Measurements from ENCODE around the gene EXOC4. TPM values are rescaled to one million over a fixed set of nuclear protein-coding genes. Genes with fewer than 3 reads are reported as not detected.

The EXOC4 gene
- total RNA-seq, 1 experiment from 2014 or later, result 66.2 TPM

DNA sequence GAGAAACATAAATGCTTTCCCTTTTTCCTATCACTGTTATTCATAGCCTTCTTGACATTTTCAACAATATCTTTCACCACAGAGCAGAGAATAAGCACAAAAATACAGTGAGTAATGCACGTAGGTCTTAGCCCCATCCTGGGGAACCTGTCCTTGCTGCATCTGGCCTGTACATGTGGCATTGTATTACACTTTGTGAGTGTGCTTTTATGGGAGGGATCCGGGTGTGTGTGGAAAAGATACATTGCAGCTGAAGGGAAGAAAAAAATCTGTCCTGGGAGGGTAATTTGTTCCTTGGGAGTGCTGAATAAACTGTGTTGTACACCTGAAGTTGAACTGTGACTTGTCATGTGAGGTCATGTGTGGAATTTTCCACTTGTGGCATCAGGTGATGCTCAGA, 451.6 kb downstream of the EXOC4 start:
- Mint-ChIP-seq H3K27me3 (ENCODE audit: insufficient read depth, unreplicated experiment) (no peaks in the 10 kb centered on the region), H3K4me1 (ENCODE audit: low read depth, unreplicated experiment) (no peaks in the 10 kb centered on the region), H3K4me3 (ENCODE audit: unreplicated experiment) (no peak overlapping the region), H3K36me3 (ENCODE audit: insufficient read depth, unreplicated experiment) (no peaks in the 10 kb centered on the region), H3K9me3 (ENCODE audit: unreplicated experiment) (no peaks in the 10 kb centered on the region), H3K27ac (ENCODE audit: unreplicated experiment) (no peak overlapping the region)
- TF ChIP-seq, protein P1, sequence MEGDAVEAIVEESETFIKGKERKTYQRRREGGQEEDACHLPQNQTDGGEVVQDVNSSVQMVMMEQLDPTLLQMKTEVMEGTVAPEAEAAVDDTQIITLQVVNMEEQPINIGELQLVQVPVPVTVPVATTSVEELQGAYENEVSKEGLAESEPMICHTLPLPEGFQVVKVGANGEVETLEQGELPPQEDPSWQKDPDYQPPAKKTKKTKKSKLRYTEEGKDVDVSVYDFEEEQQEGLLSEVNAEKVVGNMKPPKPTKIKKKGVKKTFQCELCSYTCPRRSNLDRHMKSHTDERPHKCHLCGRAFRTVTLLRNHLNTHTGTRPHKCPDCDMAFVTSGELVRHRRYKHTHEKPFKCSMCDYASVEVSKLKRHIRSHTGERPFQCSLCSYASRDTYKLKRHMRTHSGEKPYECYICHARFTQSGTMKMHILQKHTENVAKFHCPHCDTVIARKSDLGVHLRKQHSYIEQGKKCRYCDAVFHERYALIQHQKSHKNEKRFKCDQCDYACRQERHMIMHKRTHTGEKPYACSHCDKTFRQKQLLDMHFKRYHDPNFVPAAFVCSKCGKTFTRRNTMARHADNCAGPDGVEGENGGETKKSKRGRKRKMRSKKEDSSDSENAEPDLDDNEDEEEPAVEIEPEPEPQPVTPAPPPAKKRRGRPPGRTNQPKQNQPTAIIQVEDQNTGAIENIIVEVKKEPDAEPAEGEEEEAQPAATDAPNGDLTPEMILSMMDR (IDR thresholded peaks at IDR 0.05; ENCODE audit: insufficient read depth in 1 of 2, low read depth in 1 of 2, low read length in 1 of 2, severe bottlenecking in 1 of 2, unreplicated experiment in 1 of 2), result no peak
- Histone ChIP-seq H3K27me3 (replicated peaks; ENCODE audit: control insufficient read depth, insufficient read depth, low read length) (no peaks in the 10 kb centered on the region), H3K36me3 (ENCODE audit: control insufficient read depth, insufficient read depth, low read length) (no peaks in the 10 kb centered on the region), H3K9me3 (no peaks in the 10 kb centered on the region), H3K4me1 (no peaks in the 10 kb centered on the region), H3K4me3 (ENCODE audit: low read depth, low read length) (no peak overlapping the region)
- POLR2A ChIA-PET, result no interaction called here
- DNase-seq, result no peak
- intact Hi-C loops (cut with micrococcal nuclease; ENCODE audit: unreplicated experiment), result no loop called here
- BruUV-seq (replicated peaks), result no TSS peak
- CTCF ChIA-PET, result no interaction called here

DNA sequence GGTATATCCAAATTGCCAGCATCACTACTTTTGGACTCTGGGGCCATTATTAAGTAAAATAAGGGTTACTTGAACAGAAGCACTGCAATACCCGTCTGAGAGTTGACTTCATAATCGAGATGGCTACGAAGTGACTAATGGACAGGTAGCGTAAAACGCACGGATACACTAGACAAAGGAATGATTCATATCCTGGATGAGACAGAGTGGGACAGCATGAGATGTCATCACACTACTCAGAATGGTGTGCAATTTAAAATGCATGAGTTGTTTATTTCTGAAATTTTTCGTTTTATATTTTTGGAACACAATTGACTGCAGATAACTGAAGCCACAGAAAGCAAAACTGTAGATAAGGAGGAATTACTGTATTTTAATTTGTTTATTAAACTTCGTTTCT, 452.7 kb downstream of the EXOC4 start:
- H3K9me3 ChIP-seq, result no peaks in the 10 kb centered on the region
- Mint-ChIP-seq H3K9me3 (ENCODE audit: unreplicated experiment) (no peaks in the 10 kb centered on the region), H3K4me3 (ENCODE audit: unreplicated experiment) (no peak overlapping the region), H3K4me1 (ENCODE audit: low read depth, unreplicated experiment) (no peaks in the 10 kb centered on the region), H3K27ac (ENCODE audit: unreplicated experiment) (no peak overlapping the region), H3K27me3 (ENCODE audit: insufficient read depth, unreplicated experiment) (no peaks in the 10 kb centered on the region), H3K36me3 (ENCODE audit: insufficient read depth, unreplicated experiment) (no peaks in the 10 kb centered on the region)
- POLR2A ChIA-PET, result no interaction called here
- no peak for DNase-seq
- TF ChIP-seq, protein P1 (IDR thresholded peaks at IDR 0.05; ENCODE audit: insufficient read depth in 1 of 2, low read depth in 1 of 2, low read length in 1 of 2, severe bottlenecking in 1 of 2, unreplicated experiment in 1 of 2), result no peak
- no peaks in the 10 kb centered on the region for H3K36me3 ChIP-seq (ENCODE audit: control insufficient read depth, insufficient read depth, low read length)
- H3K4me1 ChIP-seq, result no peaks in the 10 kb centered on the region
- H3K27me3 ChIP-seq (replicated peaks; ENCODE audit: control insufficient read depth, insufficient read depth, low read length), result no peaks in the 10 kb centered on the region
- no TSS peak for BruUV-seq (replicated peaks)
- CTCF ChIA-PET, result no interaction called here
- intact Hi-C loops (cut with micrococcal nuclease; ENCODE audit: unreplicated experiment), result no loop called here
- no peak overlapping the region for H3K4me3 ChIP-seq (ENCODE audit: low read depth, low read length)

- Histone ChIP-seq H3K36me3 (ENCODE audit: control insufficient read depth, insufficient read depth, low read length) (no peaks in the 10 kb centered on the region), H3K4me3 (ENCODE audit: low read depth, low read length) (no peak overlapping the region), H3K27me3 (replicated peaks; ENCODE audit: control insufficient read depth, insufficient read depth, low read length) (no peaks in the 10 kb centered on the region), H3K4me1 (no peaks in the 10 kb centered on the region), H3K9me3 (no peaks in the 10 kb centered on the region)
- no peak for DNase-seq
- Mint-ChIP-seq H3K27me3 (ENCODE audit: insufficient read depth, unreplicated experiment) (no peaks in the 10 kb centered on the region), H3K9me3 (ENCODE audit: unreplicated experiment) (no peaks in the 10 kb centered on the region), H3K36me3 (ENCODE audit: insufficient read depth, unreplicated experiment) (no peaks in the 10 kb centered on the region), H3K4me3 (ENCODE audit: unreplicated experiment) (no peak overlapping the region), H3K4me1 (ENCODE audit: low read depth, unreplicated experiment) (no peaks in the 10 kb centered on the region), H3K27ac (ENCODE audit: unreplicated experiment) (no peak overlapping the region)
- BruUV-seq (replicated peaks), result no TSS peak
- CTCF ChIA-PET, result no interaction called here
- intact Hi-C loops (cut with micrococcal nuclease; ENCODE audit: unreplicated experiment), result no loop called here
- TF ChIP-seq, protein P1 (IDR thresholded peaks at IDR 0.05; ENCODE audit: insufficient read depth in 1 of 2, low read depth in 1 of 2, low read length in 1 of 2, severe bottlenecking in 1 of 2, unreplicated experiment in 1 of 2), result no peak
- POLR2A ChIA-PET, result no interaction called here
Measured at GRCh38 chr7:133706016-133706415, 453.1 kb downstream of the EXOC4 start.
